Thyroid gland (tissue), 4 donors: ENCODE measurements around the gene TAPBPL.

Experiments used
- CTCF ChIP-seq, 6 experiments: fragments of 200-600 bp in 3 of 6; fragments of 450-650 bp in 3 of 6; sonication (generic) in 3 of 6; IDR thresholded peaks; one replicate each; pipeline ENCODE4 v1.5.1; 2016 to 2019; ENCODE audit warnings: antibody characterized with exemption in 6 of 6, mild to moderate bottlenecking in 2 of 6, inconsistent platforms in 1 of 6, moderate library complexity in 1 of 6
- POLR2A ChIP-seq, 2 donors: fragments of 450-650 bp; IDR thresholded peaks; one replicate each; pipeline ENCODE4 v1.6.1; 2017; ENCODE audit warnings: antibody characterized with exemption in 2 of 2, mild to moderate bottlenecking in 2 of 2, moderate library complexity in 1 of 2

- TF ChIP-seq POLR2A (IDR thresholded peaks at IDR 0.05), result no peak
- TF ChIP-seq CTCF (IDR thresholded peaks at IDR 0.05), result no peak
Observed at GRCh38 chr12:6438345-6438744, 13.5 kb upstream of the TAPBPL start.
